HG02840 (cell line): ENCODE results near the gene CBR3.
"Not testable (repeated sequence)": the region's sequence is repeated elsewhere in the genome, so short reads cannot be mapped to it uniquely, and the experiment has no call there.

ENCODE experiments used
- ATAC-seq: cut with Tn5 transposase; IDR thresholded peaks from one replicate; pipeline ENCODE4 v1.9.1; 2021; ENCODE audit warnings: mild to moderate bottlenecking, moderate library complexity, moderate number of reproducible peaks; ENCODE audit not compliant: unreplicated experiment, low FRiP score

The CBR3 gene

DNA sequence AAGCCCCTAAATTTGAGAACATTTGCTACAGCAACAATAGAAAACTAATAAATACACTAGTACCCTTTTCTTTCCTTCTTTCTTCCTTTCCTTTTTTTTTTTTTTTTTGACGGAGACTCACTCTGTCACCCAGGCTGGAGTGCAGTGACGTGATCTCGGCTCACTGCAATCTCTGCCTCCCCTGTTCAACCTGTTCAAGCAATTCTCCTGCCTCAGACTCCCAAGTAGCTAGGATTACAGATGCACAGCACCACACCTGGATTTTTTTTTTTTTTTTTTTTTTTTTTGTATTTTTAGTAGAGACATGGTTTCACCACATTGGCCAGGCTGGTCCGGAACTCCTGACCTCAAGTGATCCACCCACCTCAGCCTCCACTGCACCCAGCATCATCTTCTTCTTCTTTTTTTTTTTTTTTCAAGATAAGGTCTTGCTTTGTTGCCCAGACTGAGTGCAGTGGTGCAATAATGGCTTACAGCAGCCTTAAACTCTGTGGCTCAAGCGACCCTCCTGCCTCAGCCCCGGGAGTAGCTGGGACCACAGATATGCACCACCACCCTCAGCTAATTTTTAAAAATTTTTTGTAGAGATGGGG, 19.6 kb upstream of the CBR3 start:
- ATAC-seq, result no peak

DNA sequence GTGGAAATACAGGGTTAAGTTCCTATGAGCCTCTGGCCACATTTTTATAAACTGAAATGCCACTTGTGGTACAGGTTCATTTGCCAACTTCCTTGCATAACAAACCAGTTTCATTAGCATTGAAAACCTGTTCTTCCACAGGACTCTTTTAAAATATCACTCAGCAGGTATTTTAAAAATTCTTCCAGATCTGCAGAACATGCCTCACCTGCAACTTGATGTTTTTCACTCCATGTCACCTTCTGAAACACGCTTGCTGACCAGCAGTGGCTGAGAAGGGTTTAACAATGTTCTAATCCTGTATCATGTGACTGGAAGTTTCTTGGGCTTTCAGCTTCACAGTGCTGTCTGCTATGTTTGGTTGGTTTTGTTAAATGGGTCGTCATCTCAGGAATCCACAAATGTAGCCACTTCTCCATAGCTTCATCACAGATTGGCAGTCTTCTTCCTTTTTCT, 17.6 kb upstream of the CBR3 start:
- ATAC-seq, result no peak

DNA sequence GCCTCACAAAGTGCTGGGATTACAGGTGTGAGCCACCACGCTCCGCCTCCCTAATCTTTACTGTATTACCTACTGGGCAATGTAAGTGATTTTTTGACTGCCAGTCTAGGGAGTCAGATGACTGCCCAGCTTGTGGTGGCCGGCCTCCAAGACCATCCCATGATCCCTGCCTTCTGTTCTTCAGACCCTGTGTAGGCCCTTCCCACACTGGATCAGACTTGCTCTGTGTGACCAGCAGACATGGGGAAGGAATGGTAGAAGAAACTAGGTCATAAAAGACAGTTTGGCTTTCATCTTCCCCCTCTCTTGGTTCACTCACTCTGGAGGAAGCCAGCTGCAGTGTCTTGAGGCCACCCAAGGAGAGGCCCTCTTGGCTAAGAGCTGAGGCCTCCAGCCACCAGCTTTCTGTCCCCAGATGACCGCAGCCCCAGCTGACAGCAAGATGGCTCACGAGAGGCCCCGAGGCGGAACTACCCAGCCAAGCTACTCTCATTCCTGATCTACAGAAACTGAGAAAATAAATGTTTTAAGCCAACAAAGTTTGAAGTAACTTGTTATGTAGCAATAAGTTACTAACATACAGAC, 14.5 kb upstream of the CBR3 start:
- no peak for ATAC-seq

DNA sequence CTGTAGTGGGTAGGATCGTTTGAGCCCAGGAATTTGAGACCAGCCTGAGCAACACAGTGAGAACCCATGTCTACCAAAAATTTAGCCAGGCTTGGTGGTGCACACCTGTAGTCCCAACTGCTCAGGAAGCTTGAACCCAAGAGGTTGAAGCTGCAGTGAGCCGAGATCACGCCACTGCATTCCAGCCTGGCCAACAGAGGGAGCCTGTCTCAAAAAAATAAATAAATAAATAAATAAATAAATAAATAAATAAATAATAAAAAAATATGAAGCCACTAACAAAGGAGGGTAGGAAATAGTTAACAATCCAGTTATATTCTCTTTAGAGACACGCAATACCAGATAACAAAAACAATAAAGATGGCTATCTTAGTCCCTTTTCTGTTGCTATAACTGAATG, 11.9 kb upstream of the CBR3 start:
- ATAC-seq, result no peak

DNA sequence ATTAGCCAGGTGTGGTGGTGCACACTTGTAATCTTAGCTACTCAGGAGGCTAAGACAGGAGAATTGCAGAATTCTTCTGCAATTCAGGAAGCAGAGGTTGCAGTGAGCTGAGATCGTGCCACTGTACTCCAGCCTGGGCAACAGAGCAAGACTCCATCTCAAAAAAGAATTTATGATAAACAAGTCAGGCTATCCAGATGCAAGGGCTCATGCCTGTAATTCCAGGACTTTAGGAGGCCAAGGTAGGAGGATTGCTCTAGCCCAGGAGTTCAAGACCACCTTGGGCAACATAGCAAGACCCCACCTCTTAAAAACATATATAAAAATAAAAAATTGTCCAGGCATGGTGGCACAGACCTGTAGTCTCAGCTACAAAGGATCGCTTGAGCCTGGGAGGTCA, 10.5 kb upstream of the CBR3 start:
- ATAC-seq, result no peak

DNA sequence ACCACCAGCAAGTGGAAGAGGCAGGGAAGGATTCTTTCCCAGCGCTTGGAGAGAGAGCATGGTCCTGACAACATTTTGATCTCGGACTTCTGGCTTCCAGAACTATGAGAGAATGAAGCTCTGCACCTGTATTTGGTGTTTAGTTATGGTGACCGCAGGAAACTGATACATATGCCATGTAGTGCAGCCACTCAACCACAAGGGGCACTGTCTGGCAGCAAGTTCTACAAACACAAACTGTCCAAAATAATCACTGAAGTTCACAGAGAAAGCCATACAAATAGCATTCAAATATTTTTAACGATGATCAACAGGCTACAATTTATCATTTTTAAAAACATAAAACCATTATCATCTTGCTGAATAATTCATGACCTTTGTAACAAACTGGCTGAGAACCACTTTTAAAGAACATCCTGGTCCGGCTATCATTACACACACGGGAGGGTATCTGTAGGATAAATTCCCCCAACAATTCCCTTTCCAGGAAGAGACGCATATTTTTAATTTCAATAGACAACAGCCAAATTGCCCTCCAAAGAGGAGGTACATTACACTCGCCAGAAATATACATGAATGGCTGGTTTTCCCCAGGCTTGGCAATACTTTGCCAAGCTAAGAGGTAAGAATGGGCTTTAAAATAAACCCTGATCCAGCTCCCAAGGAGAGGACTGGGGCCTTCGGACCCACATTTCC, 9.2 kb upstream of the CBR3 start:
- ATAC-seq, result no peak

DNA sequence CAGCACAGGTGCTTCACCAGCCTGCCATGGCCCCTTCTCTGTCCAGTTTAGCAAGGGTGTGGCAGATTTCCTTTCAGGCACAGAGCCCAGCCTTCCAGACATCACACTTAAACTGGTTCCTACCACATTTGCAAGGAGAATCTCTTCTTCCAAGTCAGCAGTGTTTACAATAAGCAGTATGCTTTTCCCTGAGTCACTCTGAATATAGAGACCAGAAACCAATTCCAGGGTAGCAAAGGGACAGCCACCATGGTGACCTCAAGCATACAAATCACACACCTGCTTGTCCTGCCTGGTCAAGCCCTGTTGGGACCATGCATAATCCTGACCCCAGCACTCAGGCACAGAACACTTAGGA, 8.7 kb upstream of the CBR3 start:
- no peak for ATAC-seq

DNA sequence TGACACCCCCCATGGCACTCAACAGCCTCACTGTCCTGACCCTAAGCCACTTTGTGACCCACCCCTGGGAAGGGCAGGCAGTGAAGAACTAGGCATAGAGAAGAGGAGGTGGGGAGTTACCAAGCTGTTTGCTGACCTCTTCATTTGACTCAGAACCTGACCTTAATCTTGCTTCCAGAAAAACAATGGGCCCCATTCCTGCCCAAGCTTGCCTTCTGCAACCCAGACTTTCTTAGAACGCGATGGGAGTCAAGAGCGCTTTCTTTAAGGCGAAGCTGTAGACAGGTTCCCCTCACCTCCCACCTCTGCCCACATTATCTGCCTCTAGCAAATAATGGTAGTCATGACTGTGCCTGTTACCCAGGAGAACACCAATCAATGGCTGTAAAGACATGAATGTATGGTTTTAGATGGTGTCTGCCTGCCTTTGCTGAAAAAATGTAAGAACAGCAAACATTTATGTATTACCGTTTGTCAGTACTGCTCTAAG, 8.2 kb upstream of the CBR3 start:
- ATAC-seq, result no peak

DNA sequence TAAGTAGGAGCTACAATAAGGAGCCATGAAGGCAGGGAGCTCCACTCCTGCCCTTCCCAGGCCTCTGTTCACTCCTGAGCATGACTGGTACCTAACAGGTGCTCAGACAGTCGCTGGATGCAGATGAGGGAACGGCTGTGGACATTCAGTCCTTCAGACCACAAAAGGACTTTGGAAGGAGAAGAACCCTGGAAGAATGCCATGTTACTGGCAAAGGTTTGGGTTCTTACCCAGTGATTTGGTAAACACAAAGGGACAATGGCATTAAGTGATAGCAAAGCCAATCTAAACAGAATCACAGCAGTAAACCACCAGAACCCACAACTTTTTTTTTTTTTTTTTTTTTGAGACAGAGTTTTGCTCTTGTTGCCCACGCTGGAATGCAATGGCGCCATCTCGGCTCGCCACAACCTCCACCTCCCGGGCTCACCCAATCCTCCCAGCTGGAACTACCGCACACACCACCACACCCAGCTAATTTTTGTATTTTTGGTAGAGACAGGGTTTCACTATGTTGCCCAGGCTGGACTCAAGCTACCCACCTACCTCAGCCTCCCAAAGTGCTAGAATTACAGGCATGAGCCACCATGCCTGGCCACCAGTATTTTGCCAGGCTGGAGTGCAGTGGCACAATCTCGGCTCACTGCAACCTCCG, 7.5 kb upstream of the CBR3 start:
- ATAC-seq, result no peak

DNA sequence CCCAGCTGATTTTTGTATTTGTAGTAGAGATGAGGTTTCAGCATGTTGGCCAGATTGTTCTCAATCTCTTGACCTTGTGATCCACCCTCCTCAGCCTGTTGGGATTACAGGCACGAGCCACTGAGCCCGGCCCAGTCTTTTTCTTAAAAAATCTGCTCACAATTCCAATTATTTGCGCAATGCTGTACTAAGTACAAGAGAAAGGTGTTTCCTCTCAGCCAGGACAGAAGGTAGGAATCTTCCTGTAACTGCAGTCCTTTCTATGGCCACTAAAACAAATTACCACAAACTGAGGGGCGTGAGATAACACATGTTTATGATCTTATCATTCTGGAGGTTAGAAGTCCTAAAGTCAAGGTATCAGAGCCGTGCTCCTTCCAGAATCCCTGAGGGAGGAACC, 6.9 kb upstream of the CBR3 start:
- ATAC-seq, result no peak

DNA sequence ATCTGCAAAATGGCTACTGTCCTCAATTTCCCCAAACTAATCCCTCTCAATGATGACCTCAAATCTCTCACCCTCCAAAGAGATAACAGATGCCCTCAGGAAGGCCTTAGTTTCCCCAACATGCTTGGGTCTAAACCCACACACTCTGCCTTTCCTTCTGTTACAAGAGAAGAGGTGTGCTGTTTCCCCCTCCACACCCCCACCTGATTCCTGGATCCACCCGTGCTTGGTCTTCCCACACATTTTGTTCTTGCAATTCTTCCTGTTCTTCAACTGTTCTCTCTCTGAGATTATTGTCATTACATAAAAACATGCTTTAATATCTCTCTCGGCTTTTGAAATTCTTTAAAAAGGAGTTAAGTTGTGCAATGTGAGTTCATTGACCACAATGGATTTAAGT, 5.7 kb upstream of the CBR3 start:
- no peak for ATAC-seq

DNA sequence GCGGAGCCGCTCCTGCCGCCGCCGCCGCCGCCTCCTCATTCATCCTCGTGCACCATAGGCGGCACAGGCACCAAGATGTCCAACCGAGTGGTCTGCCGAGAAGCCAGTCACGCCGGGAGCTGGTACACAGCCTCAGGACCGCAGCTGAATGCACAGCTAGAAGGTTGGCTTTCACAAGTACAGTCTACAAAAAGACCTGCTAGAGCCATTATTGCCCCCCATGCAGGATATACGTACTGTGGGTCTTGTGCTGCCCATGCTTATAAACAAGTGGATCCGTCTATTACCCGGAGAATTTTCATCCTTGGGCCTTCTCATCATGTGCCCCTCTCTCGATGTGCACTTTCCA, 4.5 kb upstream of the CBR3 start:
- ATAC-seq, result not testable (repeated sequence)

DNA sequence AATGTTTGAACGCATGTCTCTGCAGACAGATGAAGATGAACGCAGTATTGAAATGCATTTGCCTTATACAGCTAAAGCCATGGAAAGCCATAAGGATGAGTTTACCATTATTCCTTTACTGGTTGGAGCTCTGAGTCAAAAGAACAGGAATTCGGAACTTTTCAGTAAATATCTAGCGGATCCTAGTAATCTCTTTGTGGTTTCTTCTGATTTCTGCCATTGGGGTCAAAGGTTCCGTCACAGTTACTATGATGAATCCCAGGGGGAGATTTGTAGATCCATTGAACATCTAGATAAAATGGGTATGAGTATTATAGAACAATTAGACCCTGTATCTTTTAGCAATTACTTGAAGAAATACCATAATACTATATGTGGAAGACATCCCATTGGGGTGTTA, 4.0 kb upstream of the CBR3 start:
- ATAC-seq, result not testable (repeated sequence)

DNA sequence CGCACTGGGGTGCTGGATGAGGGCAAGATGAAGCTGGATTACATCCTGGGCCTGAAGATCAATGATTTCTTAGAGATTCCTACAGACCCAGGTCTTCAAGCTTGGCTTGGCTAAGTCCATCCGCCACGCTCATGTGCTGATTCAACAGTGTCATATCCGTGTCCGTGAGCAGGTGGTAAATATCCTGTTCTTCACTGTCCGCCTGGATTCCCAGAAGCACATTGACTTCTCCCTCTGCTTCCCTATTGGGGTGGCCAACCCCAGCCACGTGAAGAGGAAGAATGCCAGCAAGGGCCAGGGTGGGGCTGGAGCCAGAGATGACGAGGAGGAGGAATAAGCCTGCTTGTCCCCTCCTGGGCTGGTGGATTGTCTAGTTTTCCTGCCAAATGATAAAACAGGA, 2.2 kb upstream of the CBR3 start:
- no peak for ATAC-seq

DNA sequence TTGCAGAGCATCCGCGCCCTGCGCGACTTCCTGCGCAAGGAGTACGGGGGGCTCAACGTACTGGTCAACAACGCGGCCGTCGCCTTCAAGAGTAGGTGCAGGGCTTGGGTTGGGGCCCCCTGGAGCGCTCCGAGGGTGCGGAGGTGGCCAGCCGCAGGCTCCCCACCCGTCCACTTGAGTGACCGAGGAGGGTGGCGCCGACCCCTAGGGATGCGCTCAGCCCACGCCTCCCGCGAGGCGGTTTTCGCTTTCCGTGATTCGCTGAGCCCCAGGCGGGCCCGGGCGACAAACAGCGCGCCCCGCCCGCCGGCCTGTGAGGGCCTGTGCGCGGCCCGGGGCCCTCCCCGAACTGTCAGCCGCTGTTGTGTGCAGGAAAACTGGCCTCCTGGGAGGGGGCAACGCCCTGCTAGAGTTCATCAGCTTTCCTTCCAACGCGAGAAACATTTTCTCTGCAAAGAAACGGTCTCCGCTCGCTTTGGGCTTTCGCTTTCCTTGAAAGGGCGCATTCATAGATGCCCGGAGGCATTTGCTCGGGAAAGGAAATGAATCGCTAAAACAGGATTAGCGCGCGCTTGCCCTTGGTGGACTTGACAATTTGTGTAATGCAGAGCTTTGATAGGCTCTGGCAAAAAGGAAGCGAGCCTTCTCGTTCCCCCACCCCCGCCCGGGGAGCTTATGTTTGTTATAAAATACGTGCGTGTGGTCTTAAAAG, 668 bp downstream of the CBR3 start:
- no peak for ATAC-seq

DNA sequence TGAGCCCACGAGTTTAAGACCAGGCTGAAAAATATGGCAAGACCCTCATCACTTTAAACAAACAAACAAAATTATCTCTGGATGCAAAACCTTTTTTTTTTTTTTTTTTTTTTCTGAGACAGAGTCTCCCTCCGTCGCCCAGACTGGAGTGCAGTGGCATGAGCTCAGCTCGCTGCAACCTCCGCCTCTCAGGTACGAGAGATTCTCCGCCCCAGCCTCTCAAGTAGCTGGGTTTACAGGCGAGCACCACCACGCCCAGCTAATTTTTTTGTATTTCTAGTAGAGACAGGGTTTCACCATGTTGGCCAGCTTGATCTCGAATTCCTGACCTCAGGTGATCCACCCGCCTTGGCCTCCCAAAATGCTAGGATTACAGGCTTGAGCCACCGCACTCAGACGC, 4.9 kb downstream of the CBR3 start:
- not testable (repeated sequence) for ATAC-seq

DNA sequence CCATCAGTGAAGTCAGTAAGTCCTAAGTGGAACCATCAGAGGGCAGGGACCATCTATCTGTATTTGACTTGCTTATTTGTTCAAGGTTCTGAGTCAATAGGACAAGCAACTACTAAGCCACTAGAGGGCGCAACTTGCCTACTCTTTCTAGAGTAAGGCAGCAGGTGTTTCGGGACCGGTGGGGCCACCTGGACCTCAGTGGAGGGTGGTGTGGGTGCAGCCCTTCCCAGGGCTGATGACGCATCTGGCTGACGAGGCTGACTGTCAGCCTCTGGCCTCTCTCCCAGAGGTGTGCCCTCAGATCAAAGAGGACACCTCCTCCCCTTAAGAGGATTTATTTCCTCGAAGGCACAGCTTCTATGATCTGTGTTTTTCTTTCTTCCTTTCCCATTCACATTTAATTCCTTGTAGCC, 6.6 kb downstream of the CBR3 start:
- ATAC-seq, result peak; percentile 73

DNA sequence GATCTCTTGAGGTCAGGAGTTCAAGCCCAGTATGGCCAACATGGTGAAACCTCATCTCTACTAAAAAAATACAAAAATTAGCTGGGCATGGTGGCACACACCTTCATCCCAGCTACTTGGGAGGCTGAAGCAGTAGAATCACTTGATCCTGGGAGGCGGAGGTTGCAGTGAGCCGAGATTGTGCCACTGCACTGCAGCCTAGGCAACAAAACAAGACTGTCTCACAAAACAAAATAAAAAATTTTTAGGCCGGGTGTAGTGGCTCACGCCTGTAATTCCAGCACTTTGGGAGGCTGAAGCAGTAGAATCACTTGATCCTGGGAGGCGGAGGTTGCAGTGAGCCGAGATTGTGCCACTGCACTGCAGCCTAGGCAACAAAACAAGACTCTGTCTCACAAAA, 9.4 kb downstream of the CBR3 start:
- not testable (repeated sequence) for ATAC-seq

DNA sequence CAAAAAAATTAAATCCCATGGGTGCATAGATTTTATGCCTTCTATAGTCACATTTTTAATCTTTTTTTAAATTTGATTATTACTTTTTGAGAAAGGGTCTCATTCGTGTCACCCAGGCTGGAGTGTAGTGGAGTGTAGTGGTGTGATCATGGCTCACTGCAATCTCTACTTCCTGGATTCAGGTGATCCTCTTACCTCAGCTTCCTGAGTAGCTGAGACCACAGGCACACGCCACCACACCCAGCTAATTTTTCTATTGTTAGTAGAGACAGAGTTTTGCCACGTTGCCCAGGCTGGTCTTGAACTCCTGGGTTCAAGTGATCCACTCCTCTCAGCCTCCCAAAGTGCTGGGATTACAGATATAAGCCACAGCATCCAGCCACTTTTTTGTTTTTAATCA, 10.4 kb downstream of the CBR3 start:
- ATAC-seq, result no peak

DNA sequence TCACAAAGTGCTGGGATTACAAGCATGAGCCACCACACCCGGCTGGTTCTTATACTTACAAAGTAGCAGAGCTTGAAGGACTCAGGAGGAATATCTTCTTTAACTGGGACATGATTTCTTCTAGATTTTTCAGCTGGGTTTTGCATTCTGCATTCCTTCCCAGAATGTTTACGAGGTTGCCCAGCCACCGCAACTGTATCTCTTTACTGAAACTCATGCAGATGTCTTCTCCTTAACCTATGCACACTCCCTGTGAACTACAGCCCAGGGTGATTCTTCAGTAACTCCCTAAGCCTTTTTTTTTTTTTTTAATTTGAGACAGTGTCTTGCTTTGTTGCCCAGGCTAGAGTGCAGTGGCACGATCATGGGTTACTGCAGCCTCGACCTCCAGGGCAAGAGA, 13.0 kb downstream of the CBR3 start:
- no peak for ATAC-seq

DNA sequence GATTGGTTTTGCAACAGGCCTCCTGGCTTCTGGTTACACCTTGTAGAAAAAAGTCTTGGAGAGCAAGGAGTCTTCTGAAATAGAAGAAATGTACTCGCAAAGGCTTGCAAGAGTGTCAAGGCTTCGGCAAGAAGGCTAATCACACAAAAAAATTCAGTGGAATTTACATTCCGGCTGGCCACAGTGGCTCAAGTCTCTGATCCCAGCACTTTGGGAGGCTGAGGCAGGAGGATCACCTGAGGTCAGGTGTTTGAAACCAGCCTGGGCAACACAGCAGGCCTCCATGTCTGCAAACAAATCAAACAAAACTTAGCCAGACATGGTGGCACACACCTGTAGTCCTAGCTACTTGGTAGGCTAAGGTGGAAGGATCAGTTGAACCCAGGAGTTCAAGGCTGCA, 14.0 kb downstream of the CBR3 start:
- no peak for ATAC-seq
